C4-2B (cell line): ENCODE results near the gene TMEM14B.

Experiments
- CTCF ChIP-seq: fragments of 450-650 bp; conservative IDR thresholded peaks from 2 replicates; pipeline ENCODE4 v1.5.1; 2017; ENCODE audit warnings: mild to moderate bottlenecking
- ZFX ChIP-seq: fragments of 450-650 bp; IDR thresholded peaks from 2 replicates; pipeline ENCODE4 v1.6.1; 2017

GRCh38 chr6:10778230-10778629, 30.6 kb downstream of the TMEM14B start:
- TF ChIP-seq CTCF: no peak
- no peak for TF ChIP-seq ZFX
